Measurements from ENCODE around the gene YBX2. TPM values are rescaled to one million over a fixed set of nuclear protein-coding genes. Genes with fewer than 3 reads are reported as not detected.

YBX2 gene
- total RNA-seq, 1 experiment from 2014 or later: 0.65 TPM

DNA sequence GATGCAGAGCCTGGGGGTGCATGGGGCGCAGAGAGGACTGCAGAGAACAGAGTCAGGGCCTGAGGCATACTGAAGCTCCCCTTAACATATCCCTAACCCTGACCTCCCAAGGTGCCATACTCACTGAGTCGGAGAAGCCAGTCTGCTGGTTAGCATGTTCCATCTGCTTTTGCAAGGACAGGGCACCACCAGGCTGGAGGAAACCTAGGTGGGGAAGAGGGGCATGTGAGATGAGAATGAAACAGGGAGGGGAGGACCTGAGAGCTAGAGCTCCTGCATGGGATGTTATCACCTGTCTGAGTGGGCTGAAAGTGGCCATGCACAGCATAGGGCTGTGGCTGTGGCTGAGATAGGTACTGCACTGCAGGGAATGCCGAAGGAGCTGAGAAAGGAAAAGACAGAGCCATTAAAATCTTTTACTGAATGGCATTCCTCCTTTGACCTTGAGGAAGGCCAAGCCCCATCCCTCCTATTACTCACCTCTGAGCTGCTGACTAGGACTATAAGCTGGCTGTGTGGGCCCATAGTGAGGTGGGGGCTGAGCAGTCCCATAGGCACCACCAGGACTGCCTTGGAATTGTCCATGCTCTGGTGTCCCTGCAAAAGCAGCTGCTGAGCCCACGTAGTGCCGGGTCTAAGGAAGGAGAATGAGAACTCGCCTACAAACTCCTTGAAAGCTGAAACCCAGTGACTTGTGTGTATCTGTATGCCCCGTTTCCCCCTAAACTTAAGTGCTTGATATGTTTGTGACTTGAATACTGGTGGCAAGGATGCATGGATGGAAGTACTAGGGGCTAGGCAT is 18.9 kb upstream of the YBX2 start:
- Histone ChIP-seq H2AFZ (no peak overlapping the region), H3K9me2 (ENCODE audit: insufficient read depth) (no peaks in the 10 kb centered on the region), H3K27ac (peak overlapping the region; percentile 64), H3K4me3 (peak overlapping the region; percentile 97; the same call in 1 of the 2 replicates), H3K79me2 (ENCODE audit: low read depth) (peaks cover 59% of the 10 kb centered on the region), H3K36me3 (ENCODE audit: low read depth) (peaks cover 43% of the 10 kb centered on the region), H3K27me3 (ENCODE audit: insufficient read depth, low read depth) (no peaks in the 10 kb centered on the region), H3F3A (ENCODE audit: insufficient read depth, low read depth) (peaks cover 83% of the 10 kb centered on the region), H3K9me3 (ENCODE audit: insufficient read depth, low read depth) (no peaks in the 10 kb centered on the region), H3K4me2 (peak overlapping the region; percentile 94), H3K4me1 (replicated peaks; ENCODE audit: insufficient read depth) (peaks cover 49% of the 10 kb centered on the region), H4K20me1 (ENCODE audit: insufficient read depth) (peaks cover 56% of the 10 kb centered on the region)
- CTCF ChIA-PET: interaction anchor here (0.7 kb wide), 2 partner anchors 66 to 276 kb away, joined by 3 to 13 read pairs; no protein-coding TSS in a partner anchor
- BruUV-seq (replicated peaks): no TSS peak
- peak in 1 of 2 experiments; percentile 54 for DNase-seq
- POLR2A ChIA-PET (ENCODE audit: unreplicated experiment): interaction anchor here (0.6 kb wide), 1 partner anchor 301 kb away, joined by 4 read pairs; the partner anchor contains the start of gene FXR2
- intact Hi-C loops (cut with micrococcal nuclease; ENCODE audit: unreplicated experiment): no loop called here
- TF ChIP-seq EZH2 (IDR thresholded peaks at IDR 0.05; ENCODE audit: low read depth): no peak
- TF ChIP-seq, protein P1, sequence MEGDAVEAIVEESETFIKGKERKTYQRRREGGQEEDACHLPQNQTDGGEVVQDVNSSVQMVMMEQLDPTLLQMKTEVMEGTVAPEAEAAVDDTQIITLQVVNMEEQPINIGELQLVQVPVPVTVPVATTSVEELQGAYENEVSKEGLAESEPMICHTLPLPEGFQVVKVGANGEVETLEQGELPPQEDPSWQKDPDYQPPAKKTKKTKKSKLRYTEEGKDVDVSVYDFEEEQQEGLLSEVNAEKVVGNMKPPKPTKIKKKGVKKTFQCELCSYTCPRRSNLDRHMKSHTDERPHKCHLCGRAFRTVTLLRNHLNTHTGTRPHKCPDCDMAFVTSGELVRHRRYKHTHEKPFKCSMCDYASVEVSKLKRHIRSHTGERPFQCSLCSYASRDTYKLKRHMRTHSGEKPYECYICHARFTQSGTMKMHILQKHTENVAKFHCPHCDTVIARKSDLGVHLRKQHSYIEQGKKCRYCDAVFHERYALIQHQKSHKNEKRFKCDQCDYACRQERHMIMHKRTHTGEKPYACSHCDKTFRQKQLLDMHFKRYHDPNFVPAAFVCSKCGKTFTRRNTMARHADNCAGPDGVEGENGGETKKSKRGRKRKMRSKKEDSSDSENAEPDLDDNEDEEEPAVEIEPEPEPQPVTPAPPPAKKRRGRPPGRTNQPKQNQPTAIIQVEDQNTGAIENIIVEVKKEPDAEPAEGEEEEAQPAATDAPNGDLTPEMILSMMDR (conservative IDR thresholded peaks at IDR 0.05): 0 out of 2 replicates have a peak, but pooled peaks have one; percentile 28

- no peak overlapping the region for H3K27ac ChIP-seq
- H3K27me3 ChIP-seq (ENCODE audit: insufficient read depth, low read depth): no peaks in the 10 kb centered on the region
- H2AFZ ChIP-seq: no peak overlapping the region
- no peaks in the 10 kb centered on the region for H3K9me2 ChIP-seq (ENCODE audit: insufficient read depth)
- TF ChIP-seq, protein P1 (conservative IDR thresholded peaks at IDR 0.05): no peak
- TF ChIP-seq EZH2 (IDR thresholded peaks at IDR 0.05; ENCODE audit: low read depth): no peak
- intact Hi-C loops (cut with micrococcal nuclease; ENCODE audit: unreplicated experiment): no loop called here
- peaks cover 56% of the 10 kb centered on the region for H4K20me1 ChIP-seq (ENCODE audit: insufficient read depth)
- peaks cover 85% of the 10 kb centered on the region for H3F3A ChIP-seq (ENCODE audit: insufficient read depth, low read depth)
- peaks cover 49% of the 10 kb centered on the region for H3K4me1 ChIP-seq (replicated peaks; ENCODE audit: insufficient read depth)
- POLR2A ChIA-PET (ENCODE audit: unreplicated experiment): interaction anchor here (0.6 kb wide), 1 partner anchor 302 kb away, joined by 4 read pairs; the partner anchor contains the start of gene FXR2
- BruUV-seq (replicated peaks): no TSS peak
- DNase-seq: no peak
- CTCF ChIA-PET: no interaction called here
- no peak overlapping the region for H3K4me3 ChIP-seq
- H3K79me2 ChIP-seq (ENCODE audit: low read depth): peaks cover 67% of the 10 kb centered on the region
- H3K36me3 ChIP-seq (ENCODE audit: low read depth): peaks cover 44% of the 10 kb centered on the region
- H3K4me2 ChIP-seq: peak overlapping the region; percentile 94; the same call in 1 of the 2 replicates
- no peaks in the 10 kb centered on the region for H3K9me3 ChIP-seq (ENCODE audit: insufficient read depth, low read depth)
Observed at GRCh38 chr17:7312432-7313087, 18.1 kb upstream of the YBX2 start.

DNA sequence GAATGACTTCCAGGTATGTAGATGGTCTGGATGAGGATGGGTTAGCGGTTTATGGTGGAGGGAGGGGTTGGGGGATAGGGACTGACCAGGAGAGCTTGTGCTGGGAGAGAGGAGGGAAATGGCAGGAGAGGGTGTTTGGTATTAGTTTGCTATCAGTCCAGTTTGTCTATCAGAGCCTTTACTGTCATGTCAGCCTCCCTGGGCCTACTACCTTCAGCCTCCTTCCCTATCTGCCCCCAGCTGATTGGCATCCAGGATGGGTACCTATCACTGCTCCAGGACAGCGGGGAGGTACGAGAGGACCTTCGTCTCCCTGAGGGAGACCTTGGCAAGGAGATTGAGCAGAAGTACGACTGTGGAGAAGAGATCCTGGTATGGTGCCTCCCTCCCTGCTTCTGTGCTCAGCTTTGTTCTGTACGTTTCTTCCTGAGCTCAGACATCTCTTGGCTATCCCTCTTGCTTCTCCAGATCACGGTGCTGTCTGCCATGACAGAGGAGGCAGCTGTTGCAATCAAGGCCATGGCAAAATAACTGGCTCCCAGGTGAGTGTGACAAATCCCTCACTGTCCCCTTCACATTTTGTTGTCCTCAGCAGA is 16.8 kb upstream of the YBX2 start:
- Histone ChIP-seq H3K79me2 (ENCODE audit: low read depth) (peaks cover 68% of the 10 kb centered on the region), H3K9me3 (ENCODE audit: insufficient read depth, low read depth) (no peaks in the 10 kb centered on the region), H3K27ac (peak overlapping the region; percentile 68; the same call in 1 of the 2 replicates), H3K4me1 (replicated peaks; ENCODE audit: insufficient read depth) (peaks cover 45% of the 10 kb centered on the region), H3K36me3 (ENCODE audit: low read depth) (peaks cover 44% of the 10 kb centered on the region), H3F3A (ENCODE audit: insufficient read depth, low read depth) (peaks cover 82% of the 10 kb centered on the region), H3K9me2 (ENCODE audit: insufficient read depth) (no peaks in the 10 kb centered on the region), H3K4me2 (peak overlapping the region; percentile 98), H2AFZ (no peak overlapping the region), H3K4me3 (no peak overlapping the region), H3K27me3 (ENCODE audit: insufficient read depth, low read depth) (no peaks in the 10 kb centered on the region), H4K20me1 (ENCODE audit: insufficient read depth) (peaks cover 56% of the 10 kb centered on the region)
- intact Hi-C loops (cut with micrococcal nuclease; ENCODE audit: unreplicated experiment): no loop called here
- POLR2A ChIA-PET (ENCODE audit: unreplicated experiment): no interaction called here
- CTCF ChIA-PET: no interaction called here
- TF ChIP-seq, protein P1 (conservative IDR thresholded peaks at IDR 0.05): no peak
- no peak for TF ChIP-seq EZH2 (IDR thresholded peaks at IDR 0.05; ENCODE audit: low read depth)
- BruUV-seq (replicated peaks): no TSS peak
- no peak for DNase-seq

Measured in PC-9 (cell line).